ENCODE data around the gene KPNB1.

The KPNB1 gene

GRCh38 chr17:47693731-47694580 is 44.2 kb downstream of the KPNB1 start, which contains the start of gene TBKBP1 (continued):
- TF ChIP-seq ZNF660 (tag by site-specific recombination; IDR thresholded peaks at IDR 0.05) (peak; percentile 74), ZSCAN5A (tag by site-specific recombination; IDR thresholded peaks at IDR 0.05) (0 out of 2 replicates have a peak, but pooled peaks have one; percentile 29), ZFHX2 (tag by site-specific recombination; conservative IDR thresholded peaks at IDR 0.05) (peak; percentile 73; the same call in 1 of the 2 replicates), ZNF629 (tag by site-specific recombination; IDR thresholded peaks at IDR 0.05) (no peak), ZEB2 (tag by site-specific recombination; IDR thresholded peaks at IDR 0.05) (peak; percentile 54), PRDM1 (tag by site-specific recombination; IDR thresholded peaks at IDR 0.05) (no peak), ZNF692 (tag by site-specific recombination; IDR thresholded peaks at IDR 0.05) (peak; percentile 98), ZNF555 (tag by site-specific recombination; conservative IDR thresholded peaks at IDR 0.05) (no peak), ZBTB8A (tag by site-specific recombination; IDR thresholded peaks at IDR 0.05) (peak; percentile 47), KLF17 (tag by site-specific recombination; IDR thresholded peaks at IDR 0.05) (peak; percentile 70; the same call in 1 of the 2 replicates), ZNF433 (tag by site-specific recombination; IDR thresholded peaks at IDR 0.05; ENCODE audit: low read depth) (no peak), ZBTB48 (tag by site-specific recombination; IDR thresholded peaks at IDR 0.05) (0 out of 2 replicates have a peak, but pooled peaks have one; percentile 41), ZNF501 (tag by site-specific recombination; IDR thresholded peaks at IDR 0.05) (no peak), ZBTB7A (tag by site-specific recombination; IDR thresholded peaks at IDR 0.05; ENCODE audit: low read depth) (0 out of 2 replicates have a peak, but pooled peaks have one; percentile 22), SP7 (tag by site-specific recombination; IDR thresholded peaks at IDR 0.05) (0 out of 2 replicates have a peak, but pooled peaks have one; percentile 21), IKZF3 (tag by site-specific recombination; IDR thresholded peaks at IDR 0.05) (peak; percentile 84), ZNF514 (tag by site-specific recombination; IDR thresholded peaks at IDR 0.05) (no peak), ZNF341 (tag by site-specific recombination; IDR thresholded peaks at IDR 0.05; ENCODE audit: low read depth) (peak; percentile 67), ZBTB10 (tag by site-specific recombination; IDR thresholded peaks at IDR 0.05) (peak; percentile 28; the same call in 1 of the 2 replicates), KLF9 (tag by site-specific recombination; IDR thresholded peaks at IDR 0.05; ENCODE audit: low read depth) (peak; percentile 19; the same call in 1 of the 2 replicates), GLIS2 (tag by site-specific recombination; IDR thresholded peaks at IDR 0.05) (0 out of 2 replicates have a peak, but pooled peaks have one; percentile 31)
